Measurements from ENCODE around the gene TBKBP1. TPM values are rescaled to one million over a fixed set of nuclear protein-coding genes. Genes with fewer than 3 reads are reported as not detected.

TBKBP1 gene
- total RNA-seq, 1 experiment from 2014 or later: 3.3 TPM

GRCh38 chr17:47701608-47702007 lies 7.6 kb downstream of the TBKBP1 start:
- no peaks in the 10 kb centered on the region for H3K9me3 ChIP-seq (ENCODE audit: insufficient read depth, low read depth)
- no peak overlapping the region for H3K4me2 ChIP-seq
- H3K36me3 ChIP-seq (ENCODE audit: low read depth): no peaks in the 10 kb centered on the region
- TF ChIP-seq EZH2 (IDR thresholded peaks at IDR 0.05; ENCODE audit: low read depth) (no peak), CTCF (conservative IDR thresholded peaks at IDR 0.05) (no peak)
- no TSS peak for BruUV-seq (replicated peaks)
- DNase-seq: no peak
- H3K4me3 ChIP-seq: no peak overlapping the region
- no peaks in the 10 kb centered on the region for H3K79me2 ChIP-seq (ENCODE audit: low read depth)
- ChIA-PET POLR2A (ENCODE audit: unreplicated experiment) (no interaction called here), CTCF (interaction anchor here (0.5 kb wide), 2 partner anchors 31 to 49 kb away, joined by 4 to 6 read pairs; no protein-coding TSS in a partner anchor)
- H3K4me1 ChIP-seq (replicated peaks; ENCODE audit: insufficient read depth): no peaks in the 10 kb centered on the region
- intact Hi-C loops (cut with micrococcal nuclease; ENCODE audit: unreplicated experiment): no loop called here
- no peaks in the 10 kb centered on the region for H3K9me2 ChIP-seq (ENCODE audit: insufficient read depth)
- peaks cover 14% of the 10 kb centered on the region; the same call in 1 of the 2 replicates for H3F3A ChIP-seq (ENCODE audit: insufficient read depth, low read depth)
- H3K27me3 ChIP-seq (ENCODE audit: insufficient read depth, low read depth): no peaks in the 10 kb centered on the region
- H2AFZ ChIP-seq: no peak overlapping the region
- no peak overlapping the region for H3K27ac ChIP-seq
- no peaks in the 10 kb centered on the region; the same call in none of the 2 replicates for H4K20me1 ChIP-seq (ENCODE audit: insufficient read depth)

GRCh38 chr17:47702391-47702995 lies 8.5 kb downstream of the TBKBP1 start:
- no peak for TF ChIP-seq CTCF (conservative IDR thresholded peaks at IDR 0.05)
- TF ChIP-seq EZH2 (IDR thresholded peaks at IDR 0.05; ENCODE audit: low read depth): no peak
- Histone ChIP-seq H3K36me3 (ENCODE audit: low read depth) (no peaks in the 10 kb centered on the region), H2AFZ (no peak overlapping the region), H3K27me3 (ENCODE audit: insufficient read depth, low read depth) (no peaks in the 10 kb centered on the region), H3F3A (ENCODE audit: insufficient read depth, low read depth) (peaks cover 7% of the 10 kb centered on the region; the same call in 1 of the 2 replicates), H3K9me3 (ENCODE audit: insufficient read depth, low read depth) (no peaks in the 10 kb centered on the region), H3K9me2 (ENCODE audit: insufficient read depth) (no peaks in the 10 kb centered on the region), H4K20me1 (ENCODE audit: insufficient read depth) (no peaks in the 10 kb centered on the region; the same call in none of the 2 replicates), H3K4me2 (no peak overlapping the region), H3K4me1 (replicated peaks; ENCODE audit: insufficient read depth) (no peaks in the 10 kb centered on the region), H3K27ac (no peak overlapping the region), H3K4me3 (no peak overlapping the region), H3K79me2 (ENCODE audit: low read depth) (no peaks in the 10 kb centered on the region)
- intact Hi-C loops (cut with micrococcal nuclease; ENCODE audit: unreplicated experiment): no loop called here
- ChIA-PET POLR2A (ENCODE audit: unreplicated experiment) (no interaction called here), CTCF (interaction anchor here (0.7 kb wide), 1 partner anchor 34 kb away, joined by 5 read pairs; no protein-coding TSS in a partner anchor)
- BruUV-seq (replicated peaks): no TSS peak
- DNase-seq: no peak

- no peak overlapping the region for H3K4me3 ChIP-seq
- no TSS peak for BruUV-seq (replicated peaks)
- no peak overlapping the region for H2AFZ ChIP-seq
- ChIA-PET CTCF (no interaction called here), POLR2A (ENCODE audit: unreplicated experiment) (no interaction called here)
- H3K9me2 ChIP-seq (ENCODE audit: insufficient read depth): no peaks in the 10 kb centered on the region
- intact Hi-C loops (cut with micrococcal nuclease; ENCODE audit: unreplicated experiment): no loop called here
- no peak for DNase-seq
- H3F3A ChIP-seq (ENCODE audit: insufficient read depth, low read depth): peaks cover under 1% of the 10 kb centered on the region; the same call in 1 of the 2 replicates
- H3K79me2 ChIP-seq (ENCODE audit: low read depth): no peaks in the 10 kb centered on the region
- H3K9me3 ChIP-seq (ENCODE audit: insufficient read depth, low read depth): no peaks in the 10 kb centered on the region
- TF ChIP-seq CTCF (conservative IDR thresholded peaks at IDR 0.05): no peak
- no peak for TF ChIP-seq EZH2 (IDR thresholded peaks at IDR 0.05; ENCODE audit: low read depth)
- no peaks in the 10 kb centered on the region for H3K27me3 ChIP-seq (ENCODE audit: insufficient read depth, low read depth)
- no peaks in the 10 kb centered on the region; the same call in 1 of the 2 replicates for H4K20me1 ChIP-seq (ENCODE audit: insufficient read depth)
- H3K27ac ChIP-seq: no peak overlapping the region
- no peaks in the 10 kb centered on the region for H3K36me3 ChIP-seq (ENCODE audit: low read depth)
- H3K4me2 ChIP-seq: no peak overlapping the region
- H3K4me1 ChIP-seq (replicated peaks; ENCODE audit: insufficient read depth): no peaks in the 10 kb centered on the region
These were observed 9.2 kb downstream of the TBKBP1 start for GRCh38 chr17:47703191-47703591.

Data from PC-9 (cell line).